Ishikawa (cell line): Measurements from ENCODE around the gene RALGAPA2.

Experiments
- CEBPB ChIP-seq: IDR thresholded peaks from 2 replicates; pipeline ENCODE4 v1.6.1; 2012
- CREB1 ChIP-seq: IDR thresholded peaks from 2 replicates; pipeline ENCODE4 v1.6.1; 2012; ENCODE audit warnings: low read depth
- EGR1 ChIP-seq: IDR thresholded peaks from 2 replicates; pipeline ENCODE4 v1.6.1; 2012
- EP300 ChIP-seq: IDR thresholded peaks from 2 replicates; pipeline ENCODE4 v1.6.1; 2012; ENCODE audit warnings: borderline replicate concordance
- FOXM1 ChIP-seq: IDR thresholded peaks from 2 replicates; pipeline ENCODE4 v1.6.1; 2012; ENCODE audit warnings: low read depth, borderline replicate concordance
- MAX ChIP-seq: IDR thresholded peaks from 2 replicates; pipeline ENCODE4 v1.6.1; 2012
- NFIC ChIP-seq: IDR thresholded peaks from 2 replicates; pipeline ENCODE4 v1.6.1; 2012
- RAD21 ChIP-seq: IDR thresholded peaks from 2 replicates; pipeline ENCODE4 v1.6.1; 2012; ENCODE audit warnings: low read depth
- TAF1 ChIP-seq: IDR thresholded peaks from 2 replicates; pipeline ENCODE4 v1.6.1; 2012; ENCODE audit warnings: low read depth, mild to moderate bottlenecking
- TCF12 ChIP-seq: IDR thresholded peaks from 2 replicates; pipeline ENCODE4 v1.6.1; 2012; ENCODE audit warnings: low read depth
- TEAD4 ChIP-seq: IDR thresholded peaks from 2 replicates; pipeline ENCODE4 v1.6.1; 2012
- YY1 ChIP-seq: IDR thresholded peaks from 2 replicates; pipeline ENCODE4 v1.6.1; 2012; ENCODE audit warnings: low read depth
- ZBTB7A ChIP-seq: IDR thresholded peaks from 2 replicates; pipeline ENCODE4 v1.6.1; 2012; ENCODE audit warnings: low read depth
- TF ChIP-seq, protein P1 (sequence below): IDR thresholded peaks from 2 replicates; pipeline ENCODE4 v1.6.1; 2012; ENCODE audit warnings: low read depth, mild to moderate bottlenecking
- TF ChIP-seq, protein P2 (sequence below): IDR thresholded peaks from 2 replicates; pipeline ENCODE4 v1.6.1; 2012

Gene RALGAPA2

GRCh38 chr20:20628314-20628713, 84.1 kb downstream of the RALGAPA2 start:
- TF ChIP-seq YY1 = no peak
- no peak for TF ChIP-seq FOXM1
- TF ChIP-seq, protein P1, sequence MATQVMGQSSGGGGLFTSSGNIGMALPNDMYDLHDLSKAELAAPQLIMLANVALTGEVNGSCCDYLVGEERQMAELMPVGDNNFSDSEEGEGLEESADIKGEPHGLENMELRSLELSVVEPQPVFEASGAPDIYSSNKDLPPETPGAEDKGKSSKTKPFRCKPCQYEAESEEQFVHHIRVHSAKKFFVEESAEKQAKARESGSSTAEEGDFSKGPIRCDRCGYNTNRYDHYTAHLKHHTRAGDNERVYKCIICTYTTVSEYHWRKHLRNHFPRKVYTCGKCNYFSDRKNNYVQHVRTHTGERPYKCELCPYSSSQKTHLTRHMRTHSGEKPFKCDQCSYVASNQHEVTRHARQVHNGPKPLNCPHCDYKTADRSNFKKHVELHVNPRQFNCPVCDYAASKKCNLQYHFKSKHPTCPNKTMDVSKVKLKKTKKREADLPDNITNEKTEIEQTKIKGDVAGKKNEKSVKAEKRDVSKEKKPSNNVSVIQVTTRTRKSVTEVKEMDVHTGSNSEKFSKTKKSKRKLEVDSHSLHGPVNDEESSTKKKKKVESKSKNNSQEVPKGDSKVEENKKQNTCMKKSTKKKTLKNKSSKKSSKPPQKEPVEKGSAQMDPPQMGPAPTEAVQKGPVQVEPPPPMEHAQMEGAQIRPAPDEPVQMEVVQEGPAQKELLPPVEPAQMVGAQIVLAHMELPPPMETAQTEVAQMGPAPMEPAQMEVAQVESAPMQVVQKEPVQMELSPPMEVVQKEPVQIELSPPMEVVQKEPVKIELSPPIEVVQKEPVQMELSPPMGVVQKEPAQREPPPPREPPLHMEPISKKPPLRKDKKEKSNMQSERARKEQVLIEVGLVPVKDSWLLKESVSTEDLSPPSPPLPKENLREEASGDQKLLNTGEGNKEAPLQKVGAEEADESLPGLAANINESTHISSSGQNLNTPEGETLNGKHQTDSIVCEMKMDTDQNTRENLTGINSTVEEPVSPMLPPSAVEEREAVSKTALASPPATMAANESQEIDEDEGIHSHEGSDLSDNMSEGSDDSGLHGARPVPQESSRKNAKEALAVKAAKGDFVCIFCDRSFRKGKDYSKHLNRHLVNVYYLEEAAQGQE = no peak
- no peak for TF ChIP-seq EGR1
- no peak for TF ChIP-seq RAD21
- no peak for TF ChIP-seq TEAD4
- no peak for TF ChIP-seq TCF12
- no peak for TF ChIP-seq CEBPB
- TF ChIP-seq CREB1 = no peak
- TF ChIP-seq EP300 = no peak

- TF ChIP-seq TEAD4 (no peak), FOXM1 (no peak), TCF12 (no peak), RAD21 (no peak), NFIC (no peak), YY1 (no peak), CREB1 (no peak), EGR1 (no peak), ZBTB7A (no peak), MAX (no peak), TAF1 (no peak), EP300 (no peak), CEBPB (no peak)
- TF ChIP-seq, protein P1 = no peak
- TF ChIP-seq, protein P2, sequence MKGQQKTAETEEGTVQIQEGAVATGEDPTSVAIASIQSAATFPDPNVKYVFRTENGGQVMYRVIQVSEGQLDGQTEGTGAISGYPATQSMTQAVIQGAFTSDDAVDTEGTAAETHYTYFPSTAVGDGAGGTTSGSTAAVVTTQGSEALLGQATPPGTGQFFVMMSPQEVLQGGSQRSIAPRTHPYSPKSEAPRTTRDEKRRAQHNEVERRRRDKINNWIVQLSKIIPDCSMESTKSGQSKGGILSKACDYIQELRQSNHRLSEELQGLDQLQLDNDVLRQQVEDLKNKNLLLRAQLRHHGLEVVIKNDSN = no peak
These were observed 85.0 kb downstream of the RALGAPA2 start for GRCh38 chr20:20627471-20627870.

DNA sequence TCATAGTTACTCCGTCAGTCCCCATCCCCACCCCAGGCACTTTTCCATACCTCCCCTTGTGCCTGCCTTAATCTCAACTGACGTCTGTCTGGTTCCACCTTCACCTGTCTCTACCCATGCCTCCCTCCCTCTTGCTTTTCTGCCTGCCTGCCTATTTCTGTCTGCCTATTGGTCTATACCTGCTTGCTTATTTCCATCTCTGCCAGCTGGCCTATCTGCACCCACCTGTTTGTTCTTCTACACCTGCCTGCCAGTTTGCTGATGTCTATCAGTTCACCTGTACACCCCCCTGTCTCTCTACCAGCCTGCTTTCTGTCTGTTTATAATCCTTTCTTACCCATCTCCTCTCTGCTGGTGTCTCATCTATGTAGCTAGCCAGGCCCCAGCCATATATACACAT, 87.5 kb downstream of the RALGAPA2 start:
- TF ChIP-seq RAD21 (no peak), TEAD4 (no peak), FOXM1 (no peak), EP300 (no peak)

- no peak for TF ChIP-seq FOXM1
- no peak for TF ChIP-seq CEBPB
- no peak for TF ChIP-seq EGR1
- no peak for TF ChIP-seq YY1
- no peak for TF ChIP-seq MAX
- TF ChIP-seq TEAD4 = no peak
- TF ChIP-seq TCF12 = no peak
- TF ChIP-seq, protein P2 = no peak
- no peak for TF ChIP-seq NFIC
- TF ChIP-seq TAF1 = no peak
- no peak for TF ChIP-seq ZBTB7A
- no peak for TF ChIP-seq EP300
- TF ChIP-seq RAD21 = no peak
These were observed 91.2 kb downstream of the RALGAPA2 start for GRCh38 chr20:20621195-20621594.

GRCh38 chr20:20614391-20614790, 98.1 kb downstream of the RALGAPA2 start:
- TF ChIP-seq YY1 (no peak), CREB1 (no peak), MAX (no peak), EGR1 (no peak), TEAD4 (no peak), TAF1 (no peak), RAD21 (no peak), NFIC (no peak), TCF12 (no peak), ZBTB7A (no peak), FOXM1 (no peak), CEBPB (no peak), EP300 (no peak)
- TF ChIP-seq, protein P2 = no peak
- TF ChIP-seq, protein P1 = no peak
